Esophagus squamous epithelium (tissue), 4 donors: ENCODE results near the gene CYTH3.

Source experiments
- POLR2A ChIP-seq, 4 donors: fragments of 450-650 bp; IDR thresholded peaks; one replicate each; pipeline ENCODE4 v1.6.1; 2017; ENCODE audit warnings: antibody characterized with exemption in 4 of 4, mild to moderate bottlenecking in 4 of 4, moderate library complexity in 3 of 4
- TF ChIP-seq, protein P1 (sequence below), 6 experiments: fragments of 450-650 bp in 4 of 6; fragments of 200-600 bp in 2 of 6; sonication (generic) in 2 of 6; IDR thresholded peaks; one replicate each; pipeline ENCODE4 v1.5.1; 2016 to 2019; ENCODE audit warnings: antibody characterized with exemption in 6 of 6, mild to moderate bottlenecking in 4 of 6, moderate library complexity in 4 of 6

DNA sequence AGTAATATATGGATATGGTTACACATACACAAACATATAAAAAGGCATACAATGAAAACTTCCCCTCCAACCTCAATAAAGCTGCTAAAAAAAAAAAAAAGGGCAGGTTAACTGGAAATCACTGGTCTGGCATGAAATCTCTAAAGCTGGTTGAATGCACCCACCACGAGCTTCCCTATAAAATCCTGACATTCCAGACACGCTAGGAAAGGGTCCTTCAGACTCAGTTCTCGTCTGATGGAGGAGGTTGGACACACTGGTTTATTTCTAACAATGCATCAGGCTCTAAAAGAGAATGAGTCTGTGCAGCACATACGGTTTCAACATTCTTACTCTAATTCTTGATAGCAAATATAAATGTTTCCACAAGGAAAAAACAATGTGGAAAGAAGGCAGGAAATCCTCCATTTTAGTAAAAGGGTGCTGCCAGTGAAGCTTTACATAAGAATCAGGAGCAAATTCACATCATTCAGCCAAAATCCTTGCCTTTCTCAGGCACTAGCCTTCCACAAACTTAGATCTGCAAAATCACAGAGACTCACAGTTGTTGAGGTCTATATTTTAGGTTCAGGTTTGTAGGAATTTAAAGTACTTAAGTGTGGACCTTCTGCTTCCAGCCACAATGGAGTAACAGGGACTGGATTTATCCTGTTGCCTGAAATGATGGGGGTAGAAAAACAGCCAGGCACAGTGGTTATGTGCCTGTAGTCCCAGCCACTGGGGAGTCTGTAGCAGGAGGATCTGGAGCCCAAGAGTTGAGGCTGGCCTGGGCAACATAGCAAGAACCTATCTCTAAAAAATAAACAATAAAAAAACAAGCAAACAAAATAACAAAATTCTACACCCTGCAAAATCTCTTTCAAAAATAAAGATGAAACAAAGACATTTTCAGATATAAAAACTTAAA lies 73.5 kb downstream of the CYTH3 start:
- TF ChIP-seq, protein P1, sequence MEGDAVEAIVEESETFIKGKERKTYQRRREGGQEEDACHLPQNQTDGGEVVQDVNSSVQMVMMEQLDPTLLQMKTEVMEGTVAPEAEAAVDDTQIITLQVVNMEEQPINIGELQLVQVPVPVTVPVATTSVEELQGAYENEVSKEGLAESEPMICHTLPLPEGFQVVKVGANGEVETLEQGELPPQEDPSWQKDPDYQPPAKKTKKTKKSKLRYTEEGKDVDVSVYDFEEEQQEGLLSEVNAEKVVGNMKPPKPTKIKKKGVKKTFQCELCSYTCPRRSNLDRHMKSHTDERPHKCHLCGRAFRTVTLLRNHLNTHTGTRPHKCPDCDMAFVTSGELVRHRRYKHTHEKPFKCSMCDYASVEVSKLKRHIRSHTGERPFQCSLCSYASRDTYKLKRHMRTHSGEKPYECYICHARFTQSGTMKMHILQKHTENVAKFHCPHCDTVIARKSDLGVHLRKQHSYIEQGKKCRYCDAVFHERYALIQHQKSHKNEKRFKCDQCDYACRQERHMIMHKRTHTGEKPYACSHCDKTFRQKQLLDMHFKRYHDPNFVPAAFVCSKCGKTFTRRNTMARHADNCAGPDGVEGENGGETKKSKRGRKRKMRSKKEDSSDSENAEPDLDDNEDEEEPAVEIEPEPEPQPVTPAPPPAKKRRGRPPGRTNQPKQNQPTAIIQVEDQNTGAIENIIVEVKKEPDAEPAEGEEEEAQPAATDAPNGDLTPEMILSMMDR (IDR thresholded peaks at IDR 0.05): no peak
- TF ChIP-seq POLR2A (IDR thresholded peaks at IDR 0.05): no peak
